CD4-positive, alpha-beta T cell (primary cell): ENCODE measurements around the gene CENPL. TPM values are rescaled to one million over a fixed set of nuclear protein-coding genes. Genes with fewer than 3 reads are reported as not detected.
A peak's percentile ranks its signal among the peaks of the same experiment; 100 is the strongest.

Experiments
- ATAC-seq: fragments of 200-7000 bp; cut with Tn5 transposase; one replicate; pipeline ENCODE4 v1.10.0; 2022; ENCODE audit warnings: mild to moderate bottlenecking; ENCODE audit not compliant: poor library complexity
- CTCF ChIA-PET: fragments of 350-600 bp; sonication (Branson Sonifier 250); formaldehyde crosslinking; loops from one replicate; lab custom pipeline; 2021; ENCODE audit warnings: antibody characterized with exemption, inconsistent platforms; lab: Charles Lee
- POLR2A ChIA-PET: fragments of 350-600 bp; sonication (Branson Sonifier 250); formaldehyde crosslinking; loops from one replicate; lab custom pipeline; 2021; ENCODE audit warnings: antibody characterized with exemption, inconsistent platforms; lab: Charles Lee
- DNase-seq, 14 experiments: peaks; one replicate each; pipeline ENCODE4 v3.0.0-alpha.2; 2013 to 2020; ENCODE audit warnings: mixed read lengths in 2 of 14
- H3K27ac ChIP-seq, 2 donors: one replicate each; pipeline versions ENCODE4 v1.5.1 to v1.7.0; 2013; ENCODE audit warnings: low read length in 2 of 2, low read depth in 1 of 2, mild to moderate bottlenecking in 1 of 2
- H3K27me3 ChIP-seq, 2 experiments: 1 replicate in 1 of 2; 2 replicates in 1 of 2; pipeline versions ENCODE4 v1.6.1 to v1.7.0; 2013; ENCODE audit warnings: low read length in 2 of 2, control low read depth in 1 of 2, mild to moderate bottlenecking in 1 of 2, moderate library complexity in 1 of 2; ENCODE audit not compliant: insufficient read depth in 2 of 2, control insufficient read depth in 1 of 2
- H3K36me3 ChIP-seq: one replicate; pipeline ENCODE4 v1.6.1; 2013; ENCODE audit warnings: low read length, control low read depth; ENCODE audit not compliant: insufficient read depth
- H3K4me1 ChIP-seq: one replicate; pipeline ENCODE4 v1.6.1; 2013; ENCODE audit warnings: low read length, control low read depth; ENCODE audit not compliant: insufficient read depth
- H3K4me3 ChIP-seq: one replicate; pipeline ENCODE4 v1.5.1; 2013; ENCODE audit warnings: mild to moderate bottlenecking, low read length, moderate library complexity
- H3K9me3 ChIP-seq, 2 experiments: 1 replicate in 1 of 2; 2 replicates in 1 of 2; pipeline versions ENCODE4 v1.6.1 to v1.7.0; 2013; ENCODE audit warnings: low read length in 2 of 2, mild to moderate bottlenecking in 2 of 2, control low read depth in 1 of 2, moderate library complexity in 1 of 2; ENCODE audit not compliant: control insufficient read depth in 1 of 2, insufficient read depth in 1 of 2
- H3K27ac Mint-ChIP-seq: one replicate; pipeline ENCODE4 v1.8.0; 2020; ENCODE audit warnings: mixed read lengths
- H3K27me3 Mint-ChIP-seq: one replicate; pipeline ENCODE4 v1.8.0; 2021; ENCODE audit warnings: mixed read lengths
- H3K36me3 Mint-ChIP-seq: one replicate; pipeline ENCODE4 v1.8.0; 2021; ENCODE audit warnings: low read depth, mixed read lengths
- H3K4me1 Mint-ChIP-seq: one replicate; pipeline ENCODE4 v1.8.0; 2021; ENCODE audit warnings: low read depth, mixed read lengths
- H3K4me3 Mint-ChIP-seq: one replicate; pipeline ENCODE4 v1.8.0; 2020; ENCODE audit warnings: mild to moderate bottlenecking, mixed read lengths
- H3K9me3 Mint-ChIP-seq: one replicate; pipeline ENCODE4 v1.8.0; 2020; ENCODE audit warnings: mixed read lengths
- CTCF ChIP-seq: fragments of 200-600 bp; IDR thresholded peaks from one replicate; pipeline ENCODE4 v1.8.0; 2022; ENCODE audit warnings: antibody characterized with exemption, mild to moderate bottlenecking
- intact Hi-C, 2 experiments: fragments of 100-400 bp; cut with DNase I in 1 of 2; cut with micrococcal nuclease in 1 of 2; formaldehyde crosslinking; loops; one replicate each; pipeline versions ENCODE4 v1.15.1 to v1.9.0; 2023 to 2025; cut with DNase I, micrococcal nuclease
- total RNA-seq, 174 experiments: library from RNA in 2 of 174; stranded (reverse) in 2 of 174; gene quantifications; one replicate each; pipeline ENCODE4 v1.2.3 and lab custom pipeline; 2021 to 2026

The CENPL gene
- total RNA-seq, 2 experiments from 2014 or later, result 3.8 to 4.7 TPM

- Mint-ChIP-seq H3K4me3 (no peak overlapping the region), H3K27me3 (no peaks in the 10 kb centered on the region), H3K4me1 (peaks cover 27% of the 10 kb centered on the region), H3K27ac (no peak overlapping the region), H3K36me3 (peaks cover 43% of the 10 kb centered on the region), H3K9me3 (no peaks in the 10 kb centered on the region)
- POLR2A ChIA-PET, result interaction anchor here (1.7 kb wide), 1 partner anchor 41 kb away, joined by 6 read pairs; the partner anchor contains the start of gene ZBTB37
- H3K9me3 ChIP-seq, result no peaks in the 10 kb centered on the region
- no peaks in the 10 kb centered on the region for H3K27me3 ChIP-seq
- no peak for ATAC-seq
- TF ChIP-seq CTCF, result no peak
- DNase-seq, result no peak
- H3K27ac ChIP-seq, result no peak overlapping the region
- H3K4me1 ChIP-seq, result peaks cover 25% of the 10 kb centered on the region
- H3K4me3 ChIP-seq, result no peak overlapping the region
- CTCF ChIA-PET, result no interaction called here
- intact Hi-C loops, result loop anchor here (5.0 to 10.0 kb wide), 4 partner anchors 113 to 1197 kb away; partner anchors contain the start of genes KLHL20 (in 1 of the 2), MRPS14 (in 1 of the 2) and RABGAP1L (in 1 of the 2)
- peaks cover 12% of the 10 kb centered on the region for H3K36me3 ChIP-seq
Measured at GRCh38 chr1:173827611-173828010, 2.9 kb upstream of the CENPL start.

- ChIA-PET CTCF (interaction anchor here (0.7 to 2.1 kb wide), 4 partner anchors 40 to 404 kb away, joined by 3 to 8 read pairs (median 4); partner anchors contain the start of gene KLHL20), POLR2A (interaction anchor here (0.6 to 5.0 kb wide), 16 partner anchors 13 to 1936 kb away, joined by 3 to 96 read pairs (median 4); partner anchors contain the start of genes CACYBP, GAS5, KLHL20 and MRPS14)
- H3K4me1 Mint-ChIP-seq, result peaks cover 45% of the 10 kb centered on the region
- Histone ChIP-seq H3K4me3 (peak overlapping the region; percentile 94), H3K9me3 (no peaks in the 10 kb centered on the region), H3K27ac (peak overlapping the region; percentile 77 to 92), H3K4me1 (peaks cover 26% of the 10 kb centered on the region), H3K36me3 (no peaks in the 10 kb centered on the region), H3K27me3 (no peaks in the 10 kb centered on the region)
- peak overlapping the region; percentile 96 for H3K4me3 Mint-ChIP-seq
- peak overlapping the region; percentile 89 for H3K27ac Mint-ChIP-seq
- no peak for TF ChIP-seq CTCF
- H3K9me3 Mint-ChIP-seq, result no peaks in the 10 kb centered on the region
- ATAC-seq (peak; percentile 8), DNase-seq (no peak)
- H3K27me3 Mint-ChIP-seq, result no peaks in the 10 kb centered on the region
- intact Hi-C loops, result loop anchor here (1.0 to 10.0 kb wide), 12 partner anchors 44 to 1292 kb away; partner anchors contain the start of genes KLHL20 (in 2 of the 2), ZBTB37 (in 2 of the 2), MRPS14 (in 1 of the 2) and RABGAP1L (in 1 of the 2)
- H3K36me3 Mint-ChIP-seq, result peaks cover 20% of the 10 kb centered on the region
Measured at GRCh38 chr1:173823781-173824314, 835 bp downstream of the CENPL start.

- peaks cover 17% of the 10 kb centered on the region for H3K36me3 Mint-ChIP-seq
- Histone ChIP-seq H3K4me1 (peaks cover 26% of the 10 kb centered on the region), H3K4me3 (no peak overlapping the region), H3K36me3 (peaks cover 7% of the 10 kb centered on the region), H3K27me3 (no peaks in the 10 kb centered on the region), H3K27ac (no peak overlapping the region), H3K9me3 (no peaks in the 10 kb centered on the region)
- intact Hi-C loops, result loop anchor here (2.0 to 10.0 kb wide), 5 partner anchors 107 to 1289 kb away; partner anchors contain the start of genes KLHL20 (in 1 of the 2), MRPS14 (in 1 of the 2), RABGAP1L (in 1 of the 2) and SUCO (in 1 of the 2)
- H3K27ac Mint-ChIP-seq, result no peak overlapping the region
- H3K4me1 Mint-ChIP-seq, result peaks cover 41% of the 10 kb centered on the region
- peak overlapping the region; percentile 22 for H3K4me3 Mint-ChIP-seq
- POLR2A ChIA-PET, result no interaction called here
- H3K27me3 Mint-ChIP-seq, result no peaks in the 10 kb centered on the region
- CTCF ChIA-PET, result interaction anchor here (0.5 to 1.2 kb wide), 2 partner anchors 26 to 107 kb away, joined by 4 read pairs; partner anchors contain the start of gene KLHL20
- ATAC-seq (no peak), DNase-seq (no peak)
- H3K9me3 Mint-ChIP-seq, result no peaks in the 10 kb centered on the region
- TF ChIP-seq CTCF, result no peak
Measured at GRCh38 chr1:173821680-173822079, 3.0 kb downstream of the CENPL start.
